ENCODE results near the gene PTGDS. TPM values are rescaled to one million over a fixed set of nuclear protein-coding genes. Genes with fewer than 3 reads are reported as not detected.

Gene PTGDS
- total RNA-seq, 4 donors from 2014 or later = 4.3 to 31.7 (median 25.7) TPM

DNA sequence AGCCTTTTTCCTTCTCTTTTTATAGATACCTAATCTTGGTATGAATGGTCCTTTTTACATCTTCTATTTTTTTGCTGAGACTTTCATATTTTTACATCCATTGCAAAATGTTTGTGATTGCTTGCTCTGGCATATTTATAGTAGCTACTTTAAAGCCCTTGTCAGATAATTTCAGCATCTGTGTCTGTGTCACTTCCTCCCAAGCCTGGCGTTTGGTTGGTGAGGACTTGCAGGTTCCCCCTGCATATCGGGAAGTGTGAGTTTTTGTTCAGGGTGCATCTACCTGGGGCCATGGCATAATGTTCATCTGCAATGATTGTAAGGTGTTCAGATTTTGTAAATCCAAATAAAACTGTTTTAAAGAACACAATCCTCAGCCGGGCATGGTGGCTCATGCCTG lies 41.7 kb upstream of the PTGDS start:
- no peaks in the 10 kb centered on the region for H3K4me1 ChIP-seq
- no peak for DNase-seq (ENCODE audit: low spot score in 2 of 2)
- TF ChIP-seq, protein P1, sequence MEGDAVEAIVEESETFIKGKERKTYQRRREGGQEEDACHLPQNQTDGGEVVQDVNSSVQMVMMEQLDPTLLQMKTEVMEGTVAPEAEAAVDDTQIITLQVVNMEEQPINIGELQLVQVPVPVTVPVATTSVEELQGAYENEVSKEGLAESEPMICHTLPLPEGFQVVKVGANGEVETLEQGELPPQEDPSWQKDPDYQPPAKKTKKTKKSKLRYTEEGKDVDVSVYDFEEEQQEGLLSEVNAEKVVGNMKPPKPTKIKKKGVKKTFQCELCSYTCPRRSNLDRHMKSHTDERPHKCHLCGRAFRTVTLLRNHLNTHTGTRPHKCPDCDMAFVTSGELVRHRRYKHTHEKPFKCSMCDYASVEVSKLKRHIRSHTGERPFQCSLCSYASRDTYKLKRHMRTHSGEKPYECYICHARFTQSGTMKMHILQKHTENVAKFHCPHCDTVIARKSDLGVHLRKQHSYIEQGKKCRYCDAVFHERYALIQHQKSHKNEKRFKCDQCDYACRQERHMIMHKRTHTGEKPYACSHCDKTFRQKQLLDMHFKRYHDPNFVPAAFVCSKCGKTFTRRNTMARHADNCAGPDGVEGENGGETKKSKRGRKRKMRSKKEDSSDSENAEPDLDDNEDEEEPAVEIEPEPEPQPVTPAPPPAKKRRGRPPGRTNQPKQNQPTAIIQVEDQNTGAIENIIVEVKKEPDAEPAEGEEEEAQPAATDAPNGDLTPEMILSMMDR (IDR thresholded peaks at IDR 0.05) = no peak
- TF ChIP-seq POLR2A (IDR thresholded peaks at IDR 0.05) = no peak
- TF ChIP-seq EP300 (IDR thresholded peaks at IDR 0.05) = no peak
- TF ChIP-seq POLR2AphosphoS5 (IDR thresholded peaks at IDR 0.05) = no peak
- H3K36me3 ChIP-seq = peaks cover 24% of the 10 kb centered on the region
- 86% methylated on average over 3 of the region's 3 CpGs for whole genome bisulfite sequencing
- H3K4me3 ChIP-seq = no peak overlapping the region
- no peaks in the 10 kb centered on the region for H3K9me3 ChIP-seq
- no peak overlapping the region for H3K27ac ChIP-seq
- H3K27me3 ChIP-seq = no peaks in the 10 kb centered on the region

DNA sequence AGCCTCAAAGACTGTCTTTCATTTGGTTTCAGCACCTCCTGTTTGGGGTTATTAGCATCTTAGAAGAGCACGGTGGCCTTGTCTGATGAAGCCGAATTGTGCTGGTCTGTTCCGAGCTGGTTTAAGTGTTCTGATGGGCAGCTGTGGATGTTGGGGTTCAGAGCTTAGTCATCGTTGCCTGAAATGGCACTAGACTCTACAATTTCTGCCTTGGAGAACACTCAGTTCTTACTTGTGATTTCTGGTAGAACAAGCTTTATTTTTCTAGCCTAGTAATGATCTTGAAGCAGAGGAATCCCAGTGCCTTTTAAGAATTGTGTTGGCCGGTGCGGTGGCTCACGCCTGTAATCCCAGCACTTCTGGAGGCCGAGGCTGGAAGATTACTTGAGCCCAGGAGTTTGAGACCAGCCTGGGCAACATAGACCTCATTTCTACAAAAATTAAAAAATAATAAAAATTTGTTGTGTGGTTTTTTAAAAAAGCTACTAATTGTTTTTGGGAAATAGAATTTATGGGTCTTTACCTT lies 40.6 kb upstream of the PTGDS start:
- Histone ChIP-seq H3K4me3 (no peak overlapping the region), H3K27ac (no peak overlapping the region), H3K36me3 (peaks cover 34% of the 10 kb centered on the region), H3K9me3 (no peaks in the 10 kb centered on the region), H3K27me3 (no peaks in the 10 kb centered on the region), H3K4me1 (no peaks in the 10 kb centered on the region)
- no peak for TF ChIP-seq EP300 (IDR thresholded peaks at IDR 0.05)
- TF ChIP-seq, protein P1 (IDR thresholded peaks at IDR 0.05) = no peak
- no peak for TF ChIP-seq POLR2AphosphoS5 (IDR thresholded peaks at IDR 0.05)
- no peak for TF ChIP-seq POLR2A (IDR thresholded peaks at IDR 0.05)
- DNase-seq (ENCODE audit: low spot score in 2 of 2) = no peak
- WGBS = 92% methylated on average over 8 of the region's 8 CpGs

DNA sequence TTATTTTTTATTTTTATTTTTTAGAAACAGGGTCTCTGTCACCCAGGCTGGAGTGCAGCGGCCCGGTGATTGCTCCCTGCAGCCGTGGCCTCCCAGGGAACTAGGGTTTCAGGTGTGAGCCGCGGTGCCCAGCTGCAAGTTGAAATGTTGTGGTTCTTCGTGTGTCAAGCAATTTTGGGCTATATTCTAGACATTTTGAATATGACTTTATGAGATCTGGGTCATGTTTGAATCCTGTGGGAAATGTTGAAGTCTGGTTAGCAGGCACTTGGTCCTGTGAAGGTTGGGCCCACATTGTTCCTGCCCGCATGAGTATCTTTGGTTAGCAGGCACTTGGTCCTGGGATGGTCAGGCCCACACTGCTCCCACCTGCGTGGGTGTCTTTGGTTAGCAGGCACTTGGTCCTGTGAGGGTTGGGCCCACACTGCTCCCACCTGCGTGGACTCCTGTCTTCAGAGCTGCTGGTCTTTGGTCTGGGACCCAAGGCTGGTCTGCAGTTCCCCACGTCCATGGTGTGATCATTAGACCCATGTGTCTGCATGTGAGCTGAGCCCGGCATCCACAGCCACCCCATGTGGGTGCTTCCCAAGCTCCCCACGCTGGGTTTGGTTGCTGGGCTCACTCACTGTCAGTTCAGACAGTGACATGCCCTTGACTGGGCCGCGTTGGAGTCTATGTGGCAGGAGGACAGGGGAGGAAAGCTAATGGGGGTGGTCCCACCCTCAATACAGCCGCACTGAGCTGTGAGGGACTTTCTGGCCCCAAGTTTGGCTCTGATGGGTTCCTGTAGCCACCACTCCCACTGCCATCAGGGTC lies 39.9 kb upstream of the PTGDS start:
- Histone ChIP-seq H3K4me3 (no peak overlapping the region), H3K9me3 (no peaks in the 10 kb centered on the region), H3K36me3 (peaks cover 41% of the 10 kb centered on the region), H3K27ac (no peak overlapping the region), H3K27me3 (no peaks in the 10 kb centered on the region), H3K4me1 (peaks cover 3% of the 10 kb centered on the region)
- TF ChIP-seq EP300 (IDR thresholded peaks at IDR 0.05) = no peak
- TF ChIP-seq, protein P1 (IDR thresholded peaks at IDR 0.05) = no peak
- TF ChIP-seq POLR2A (IDR thresholded peaks at IDR 0.05) = no peak
- no peak for TF ChIP-seq POLR2AphosphoS5 (IDR thresholded peaks at IDR 0.05)
- WGBS = 87% methylated on average over 15 of the region's 15 CpGs
- no peak for DNase-seq (ENCODE audit: low spot score in 2 of 2)

DNA sequence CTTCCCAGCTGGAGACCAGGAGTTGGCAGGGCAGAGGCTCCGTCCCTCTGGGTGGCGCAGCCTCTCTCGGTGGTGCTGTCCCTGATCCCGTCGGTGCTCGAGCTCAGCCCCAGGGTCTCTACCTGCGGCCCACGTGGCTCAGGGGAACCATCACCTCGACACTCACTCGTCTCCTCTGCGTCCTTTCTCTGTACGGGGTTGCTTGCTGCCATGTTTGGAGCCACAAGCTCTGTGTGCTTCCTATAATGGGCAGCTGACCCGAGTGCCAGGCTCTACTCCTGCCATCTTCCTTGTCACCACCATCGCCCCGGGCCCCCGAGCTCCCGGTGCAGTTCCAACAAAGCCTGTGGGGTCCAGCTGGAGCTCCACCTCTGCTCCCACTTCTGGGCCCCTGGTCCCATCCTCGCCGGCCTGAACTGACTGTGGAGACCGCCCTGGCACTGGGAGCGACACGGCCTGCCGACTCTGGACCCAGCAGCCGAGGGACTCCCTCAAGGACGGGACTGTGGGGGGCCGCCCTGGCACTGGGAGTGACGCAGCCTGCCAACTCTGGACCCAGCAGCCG lies 37.8 kb upstream of the PTGDS start:
- Histone ChIP-seq H3K36me3 (peaks cover 45% of the 10 kb centered on the region), H3K4me1 (peaks cover 18% of the 10 kb centered on the region), H3K9me3 (no peaks in the 10 kb centered on the region), H3K27ac (no peak overlapping the region), H3K4me3 (no peak overlapping the region), H3K27me3 (no peaks in the 10 kb centered on the region)
- no peak for TF ChIP-seq POLR2AphosphoS5 (IDR thresholded peaks at IDR 0.05)
- TF ChIP-seq POLR2A (IDR thresholded peaks at IDR 0.05) = no peak
- no peak for TF ChIP-seq EP300 (IDR thresholded peaks at IDR 0.05)
- TF ChIP-seq, protein P1 (IDR thresholded peaks at IDR 0.05) = no peak
- no peak for DNase-seq (ENCODE audit: low spot score in 2 of 2)
- WGBS = 96% methylated on average over 14 of the region's 28 CpGs

DNA sequence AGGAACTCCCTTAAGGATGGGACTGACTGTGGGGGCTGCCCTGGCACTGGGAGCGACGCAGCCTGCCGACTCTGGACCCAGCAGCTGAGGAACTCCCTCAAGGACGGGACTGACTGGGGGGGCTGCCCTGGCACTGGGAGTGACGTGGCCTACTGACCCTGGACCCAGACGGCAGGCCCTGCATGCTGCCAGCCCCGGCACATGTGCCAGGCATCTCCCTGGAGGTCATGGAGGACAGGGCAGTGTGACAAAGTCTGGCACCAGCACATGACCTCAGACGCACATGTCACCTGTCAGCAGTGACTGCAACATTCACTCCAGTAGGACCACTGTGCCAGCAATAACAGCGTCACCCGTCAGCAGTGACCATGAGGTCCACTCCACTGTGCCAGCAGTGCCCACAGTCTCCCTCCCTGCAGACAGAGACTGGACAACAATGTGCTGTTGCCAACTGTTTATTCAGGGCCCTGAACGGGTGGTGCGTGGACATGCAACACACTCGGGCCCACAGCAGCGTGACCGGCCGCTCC lies 37.2 kb upstream of the PTGDS start:
- H3K27me3 ChIP-seq = no peaks in the 10 kb centered on the region
- no peaks in the 10 kb centered on the region for H3K9me3 ChIP-seq
- TF ChIP-seq EP300 (IDR thresholded peaks at IDR 0.05) (no peak), POLR2A (IDR thresholded peaks at IDR 0.05) (no peak), POLR2AphosphoS5 (IDR thresholded peaks at IDR 0.05) (no peak)
- TF ChIP-seq, protein P1 (IDR thresholded peaks at IDR 0.05) = no peak
- H3K4me3 ChIP-seq = no peak overlapping the region
- DNase-seq (ENCODE audit: low spot score in 2 of 2) = no peak
- H3K4me1 ChIP-seq = peaks cover 21% of the 10 kb centered on the region
- H3K36me3 ChIP-seq = peaks cover 45% of the 10 kb centered on the region
- WGBS = no CpG with 5 or more reads among the region's 16 CpGs
- no peak overlapping the region for H3K27ac ChIP-seq

Measured in suprapubic skin (tissue), 4 donors.